Fibroblast of upper back skin (primary cell): Measurements from ENCODE around the gene B4GALT5.

Source experiments
- DNase-seq: peaks from one replicate; pipeline ENCODE4 v3.0.0-alpha.2; 2013

Gene B4GALT5

GRCh38 chr20:49713753-49714712 is at the start of gene B4GALT5:
TSS of gene B4GALT5 (minus strand) at chr20:49713878. CDS start at chr20:49713690, 188 bp downstream.
- peak; percentile 87 for DNase-seq

- DNase-seq = no peak
Measured at GRCh38 chr20:49762940-49763766, 49.5 kb upstream of the B4GALT5 start.

GRCh38 chr20:49761888-49762287 is 48.2 kb upstream of the B4GALT5 start:
- peak; percentile 30 for DNase-seq

- no peak for DNase-seq
Measured at GRCh38 chr20:49759266-49759950, 45.7 kb upstream of the B4GALT5 start.

GRCh38 chr20:49758781-49759180 is 45.1 kb upstream of the B4GALT5 start:
- DNase-seq = no peak

- no peak for DNase-seq
Measured at GRCh38 chr20:49757597-49757996, 43.9 kb upstream of the B4GALT5 start.

GRCh38 chr20:49756241-49756640 is 42.6 kb upstream of the B4GALT5 start:
- no peak for DNase-seq

- no peak for DNase-seq
Measured at GRCh38 chr20:49754596-49754995, 40.9 kb upstream of the B4GALT5 start.

- DNase-seq = no peak
Measured at GRCh38 chr20:49753133-49753532, 39.5 kb upstream of the B4GALT5 start.

- DNase-seq = no peak
Measured at GRCh38 chr20:49752201-49752903, 38.7 kb upstream of the B4GALT5 start.

GRCh38 chr20:49751397-49751736 is 37.7 kb upstream of the B4GALT5 start:
- DNase-seq = no peak

- no peak for DNase-seq
Measured at GRCh38 chr20:49750611-49751396, 37.1 kb upstream of the B4GALT5 start.

- no peak for DNase-seq
Measured at GRCh38 chr20:49749625-49750024, 35.9 kb upstream of the B4GALT5 start.

GRCh38 chr20:49748525-49748838 is 34.8 kb upstream of the B4GALT5 start:
- no peak for DNase-seq

GRCh38 chr20:49747707-49748524 is 34.2 kb upstream of the B4GALT5 start:
- peak; percentile 64 for DNase-seq

- DNase-seq = no peak
Measured at GRCh38 chr20:49742948-49743347, 29.3 kb upstream of the B4GALT5 start.

- no peak for DNase-seq
Measured at GRCh38 chr20:49741977-49742376, 28.3 kb upstream of the B4GALT5 start.

- no peak for DNase-seq
Measured at GRCh38 chr20:49740807-49741206, 27.1 kb upstream of the B4GALT5 start.

- DNase-seq = no peak
Measured at GRCh38 chr20:49739042-49739441, 25.4 kb upstream of the B4GALT5 start.

GRCh38 chr20:49737260-49737659 is 23.6 kb upstream of the B4GALT5 start:
- DNase-seq = no peak

- DNase-seq = peak; percentile 88
Measured at GRCh38 chr20:49729780-49730179, 16.1 kb upstream of the B4GALT5 start.
